Measurements from ENCODE around the gene ANKRD33. TPM values are rescaled to one million over a fixed set of nuclear protein-coding genes. Genes with fewer than 3 reads are reported as not detected.

ANKRD33 gene
- total RNA-seq: not detected

- Mint-ChIP-seq H3K4me3 (no peak within 1 kb of the TSS), H3K27ac (no peak within 1 kb of the TSS), H3K36me3 (ENCODE audit: low read depth) (peaks cover 8% of the 10 kb centered on the region), H3K4me1 (peaks cover 24% of the 10 kb centered on the region), H3K27me3 (peaks cover under 1% of the 10 kb centered on the region), H3K9me3 (peaks cover 7% of the 10 kb centered on the region)
- POLR2A ChIA-PET: no interaction called here
- CTCF ChIA-PET: interaction anchor here (1.6 to 2.3 kb wide), 6 partner anchors 12 to 138 kb away, joined by 3 to 17 read pairs (median 6); no protein-coding TSS in a partner anchor
- no peak for DNase-seq
Measured at GRCh38 chr12:51887476-51888315, at the start of gene ANKRD33. Gene ANKRD33 (plus strand): TSS chr12:51888103. CDS start chr12:51888187, 84 bp downstream.

- no peak overlapping the region for H3K27ac Mint-ChIP-seq
- ChIA-PET POLR2A (no interaction called here), CTCF (no interaction called here)
- peaks cover 32% of the 10 kb centered on the region for H3K27me3 Mint-ChIP-seq
- H3K9me3 Mint-ChIP-seq: no peaks in the 10 kb centered on the region
- no peaks in the 10 kb centered on the region for H3K36me3 Mint-ChIP-seq (ENCODE audit: low read depth)
- DNase-seq: no peak
- H3K4me1 Mint-ChIP-seq: peaks cover 2% of the 10 kb centered on the region
- no peak overlapping the region for H3K4me3 Mint-ChIP-seq
Measured at GRCh38 chr12:51838762-51839161, 49.1 kb upstream of the ANKRD33 start.

- H3K27ac Mint-ChIP-seq: no peak overlapping the region
- peaks cover 34% of the 10 kb centered on the region for H3K27me3 Mint-ChIP-seq
- no peaks in the 10 kb centered on the region for H3K9me3 Mint-ChIP-seq
- ChIA-PET CTCF (no interaction called here), POLR2A (no interaction called here)
- no peak for DNase-seq
- no peak overlapping the region for H3K4me3 Mint-ChIP-seq
- no peaks in the 10 kb centered on the region for H3K36me3 Mint-ChIP-seq (ENCODE audit: low read depth)
- H3K4me1 Mint-ChIP-seq: no peaks in the 10 kb centered on the region
Measured at GRCh38 chr12:51839310-51839947, 48.5 kb upstream of the ANKRD33 start.

- ChIA-PET CTCF (interaction anchor here (1.1 kb wide), 1 partner anchor 33 kb away, joined by 3 read pairs; no protein-coding TSS in a partner anchor), POLR2A (no interaction called here)
- Mint-ChIP-seq H3K9me3 (no peaks in the 10 kb centered on the region), H3K27ac (no peak overlapping the region), H3K4me3 (no peak overlapping the region), H3K27me3 (peaks cover 41% of the 10 kb centered on the region), H3K4me1 (peaks cover under 1% of the 10 kb centered on the region), H3K36me3 (ENCODE audit: low read depth) (no peaks in the 10 kb centered on the region)
- no peak for DNase-seq
Measured at GRCh38 chr12:51840966-51841365, 46.9 kb upstream of the ANKRD33 start.

GRCh38 chr12:51841727-51842126, 46.2 kb upstream of the ANKRD33 start:
- no peaks in the 10 kb centered on the region for H3K9me3 Mint-ChIP-seq
- no peak for DNase-seq
- H3K4me3 Mint-ChIP-seq: no peak overlapping the region
- no peaks in the 10 kb centered on the region for H3K36me3 Mint-ChIP-seq (ENCODE audit: low read depth)
- ChIA-PET CTCF (no interaction called here), POLR2A (no interaction called here)
- H3K27ac Mint-ChIP-seq: no peak overlapping the region
- H3K4me1 Mint-ChIP-seq: peaks cover 4% of the 10 kb centered on the region
- peaks cover 48% of the 10 kb centered on the region for H3K27me3 Mint-ChIP-seq

GRCh38 chr12:51844854-51845253, 43.0 kb upstream of the ANKRD33 start:
- no peak for DNase-seq
- Mint-ChIP-seq H3K27ac (no peak overlapping the region), H3K9me3 (no peaks in the 10 kb centered on the region), H3K4me3 (no peak overlapping the region), H3K36me3 (ENCODE audit: low read depth) (no peaks in the 10 kb centered on the region), H3K4me1 (peaks cover 4% of the 10 kb centered on the region), H3K27me3 (peaks cover 47% of the 10 kb centered on the region)
- CTCF ChIA-PET: no interaction called here
- POLR2A ChIA-PET: no interaction called here

- Mint-ChIP-seq H3K27ac (no peak overlapping the region), H3K9me3 (no peaks in the 10 kb centered on the region), H3K36me3 (ENCODE audit: low read depth) (no peaks in the 10 kb centered on the region), H3K27me3 (peaks cover 45% of the 10 kb centered on the region), H3K4me3 (no peak overlapping the region), H3K4me1 (peaks cover 5% of the 10 kb centered on the region)
- CTCF ChIA-PET: no interaction called here
- POLR2A ChIA-PET: no interaction called here
- no peak for DNase-seq
Measured at GRCh38 chr12:51845482-51845881, 42.4 kb upstream of the ANKRD33 start.

GRCh38 chr12:51846271-51846691, 41.6 kb upstream of the ANKRD33 start:
- Mint-ChIP-seq H3K27ac (no peak overlapping the region), H3K4me3 (no peak overlapping the region), H3K4me1 (peaks cover 13% of the 10 kb centered on the region), H3K36me3 (ENCODE audit: low read depth) (no peaks in the 10 kb centered on the region), H3K27me3 (peaks cover 47% of the 10 kb centered on the region), H3K9me3 (no peaks in the 10 kb centered on the region)
- CTCF ChIA-PET: no interaction called here
- DNase-seq: no peak
- POLR2A ChIA-PET: no interaction called here

GRCh38 chr12:51846911-51847642, 40.8 kb upstream of the ANKRD33 start:
- Mint-ChIP-seq H3K27ac (no peak overlapping the region), H3K9me3 (no peaks in the 10 kb centered on the region), H3K4me1 (peaks cover 21% of the 10 kb centered on the region), H3K4me3 (peak overlapping the region; percentile 9), H3K27me3 (peaks cover 51% of the 10 kb centered on the region), H3K36me3 (ENCODE audit: low read depth) (no peaks in the 10 kb centered on the region)
- DNase-seq: peak; percentile 25
- POLR2A ChIA-PET: no interaction called here
- CTCF ChIA-PET: no interaction called here

- peaks cover 28% of the 10 kb centered on the region for H3K4me1 Mint-ChIP-seq
- ChIA-PET POLR2A (no interaction called here), CTCF (no interaction called here)
- peaks cover 57% of the 10 kb centered on the region for H3K27me3 Mint-ChIP-seq
- no peak overlapping the region for H3K4me3 Mint-ChIP-seq
- no peaks in the 10 kb centered on the region for H3K36me3 Mint-ChIP-seq (ENCODE audit: low read depth)
- no peak for DNase-seq
- no peaks in the 10 kb centered on the region for H3K9me3 Mint-ChIP-seq
- no peak overlapping the region for H3K27ac Mint-ChIP-seq
Measured at GRCh38 chr12:51847643-51848325, 40.1 kb upstream of the ANKRD33 start.

- POLR2A ChIA-PET: no interaction called here
- H3K27me3 Mint-ChIP-seq: peaks cover 62% of the 10 kb centered on the region
- H3K9me3 Mint-ChIP-seq: no peaks in the 10 kb centered on the region
- H3K4me1 Mint-ChIP-seq: peaks cover 30% of the 10 kb centered on the region
- H3K36me3 Mint-ChIP-seq (ENCODE audit: low read depth): no peaks in the 10 kb centered on the region
- no peak for DNase-seq
- H3K4me3 Mint-ChIP-seq: no peak within 1 kb of the TSS
- H3K27ac Mint-ChIP-seq: no peak within 1 kb of the TSS
- CTCF ChIA-PET: no interaction called here
Measured at GRCh38 chr12:51848326-51848727, 39.6 kb upstream of the ANKRD33 start, which contains the start of gene FIGNL2. Gene FIGNL2 (minus strand): TSS chr12:51848718. CDS start chr12:51822413, 26,305 bp downstream.

- Mint-ChIP-seq H3K36me3 (ENCODE audit: low read depth) (no peaks in the 10 kb centered on the region), H3K4me1 (peaks cover 30% of the 10 kb centered on the region), H3K4me3 (no peak overlapping the region), H3K9me3 (no peaks in the 10 kb centered on the region), H3K27me3 (peaks cover 61% of the 10 kb centered on the region), H3K27ac (no peak overlapping the region)
- ChIA-PET CTCF (no interaction called here), POLR2A (no interaction called here)
- DNase-seq: no peak
Measured at GRCh38 chr12:51848841-51849735, 38.8 kb upstream of the ANKRD33 start.

All from activated CD4-positive, alpha-beta memory T cell treated with anti-CD3 and anti-CD28 coated beads, Interleukin-2, amount 10 ng/mL, durations not matched to agents 7 days and 5 days (primary cell).